Astrocyte of the spinal cord (primary cell): ENCODE data around the gene ARPC2.

Experiments used
- DNase-seq: peaks from one replicate; pipeline ENCODE4 v3.0.0; 2011; ENCODE audit warnings: low read depth, low spot score
- H3K4me3 ChIP-seq: 2 replicates; pipeline ENCODE4 v1.5.1; 2011; ENCODE audit warnings: low read depth, mild to moderate bottlenecking, low read length, moderate library complexity
- in situ Hi-C: cut with HindIII; loops from 2 replicates; pipeline ENCODE4 v1.10.0; 2017; ENCODE audit warnings: low sequenced_read_pairs
- TF ChIP-seq, protein P1 (sequence below): IDR thresholded peaks from 2 replicates; pipeline ENCODE4 v1.5.1; 2012; ENCODE audit warnings: low read depth, mild to moderate bottlenecking, low read length, inconsistent platforms

Gene ARPC2

DNA sequence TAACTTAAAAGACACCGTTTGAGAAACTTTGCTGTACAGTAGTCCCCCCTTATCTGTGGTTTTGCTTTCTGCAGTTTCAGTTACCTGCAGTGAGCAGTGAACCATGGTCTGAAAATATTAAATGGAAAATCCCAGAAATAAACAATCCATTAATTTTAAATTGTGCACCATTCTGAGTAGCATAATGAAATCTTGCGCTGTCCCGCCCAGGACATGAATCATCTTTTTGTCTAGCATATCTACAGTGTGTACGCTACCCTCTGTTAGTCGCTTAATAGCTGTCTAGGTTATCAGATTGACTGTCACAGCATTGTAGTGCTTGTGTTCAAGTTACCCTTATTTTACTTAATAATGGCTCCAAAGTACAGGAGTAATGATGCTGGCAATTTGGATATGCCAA is 6.1 kb downstream of the ARPC2 start:
- in situ Hi-C loops = no loop called here
- no peak for DNase-seq
- TF ChIP-seq, protein P1, sequence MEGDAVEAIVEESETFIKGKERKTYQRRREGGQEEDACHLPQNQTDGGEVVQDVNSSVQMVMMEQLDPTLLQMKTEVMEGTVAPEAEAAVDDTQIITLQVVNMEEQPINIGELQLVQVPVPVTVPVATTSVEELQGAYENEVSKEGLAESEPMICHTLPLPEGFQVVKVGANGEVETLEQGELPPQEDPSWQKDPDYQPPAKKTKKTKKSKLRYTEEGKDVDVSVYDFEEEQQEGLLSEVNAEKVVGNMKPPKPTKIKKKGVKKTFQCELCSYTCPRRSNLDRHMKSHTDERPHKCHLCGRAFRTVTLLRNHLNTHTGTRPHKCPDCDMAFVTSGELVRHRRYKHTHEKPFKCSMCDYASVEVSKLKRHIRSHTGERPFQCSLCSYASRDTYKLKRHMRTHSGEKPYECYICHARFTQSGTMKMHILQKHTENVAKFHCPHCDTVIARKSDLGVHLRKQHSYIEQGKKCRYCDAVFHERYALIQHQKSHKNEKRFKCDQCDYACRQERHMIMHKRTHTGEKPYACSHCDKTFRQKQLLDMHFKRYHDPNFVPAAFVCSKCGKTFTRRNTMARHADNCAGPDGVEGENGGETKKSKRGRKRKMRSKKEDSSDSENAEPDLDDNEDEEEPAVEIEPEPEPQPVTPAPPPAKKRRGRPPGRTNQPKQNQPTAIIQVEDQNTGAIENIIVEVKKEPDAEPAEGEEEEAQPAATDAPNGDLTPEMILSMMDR = no peak
- H3K4me3 ChIP-seq = no peak overlapping the region

DNA sequence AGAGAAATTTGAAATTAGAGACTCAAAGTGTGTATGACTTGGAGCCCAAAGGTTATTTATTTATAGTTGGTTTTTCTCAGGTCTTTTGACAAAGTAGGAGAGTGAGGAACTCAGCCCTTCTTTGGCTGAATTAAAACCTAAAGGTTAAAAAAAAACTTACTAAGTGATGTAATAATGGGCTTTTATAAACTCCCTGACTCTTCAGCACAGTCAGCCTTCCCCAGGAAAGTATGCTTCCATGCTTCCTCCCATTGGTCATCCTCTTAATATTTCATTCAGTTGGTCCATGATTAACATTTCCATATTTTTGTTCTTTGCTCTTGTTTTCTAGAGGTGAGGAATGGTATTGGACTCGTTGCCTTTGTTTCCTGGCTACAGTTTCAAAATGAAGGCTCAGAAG is 7.2 kb downstream of the ARPC2 start:
- TF ChIP-seq, protein P1 = no peak
- in situ Hi-C loops = no loop called here
- no peak for DNase-seq
- no peak overlapping the region for H3K4me3 ChIP-seq

DNA sequence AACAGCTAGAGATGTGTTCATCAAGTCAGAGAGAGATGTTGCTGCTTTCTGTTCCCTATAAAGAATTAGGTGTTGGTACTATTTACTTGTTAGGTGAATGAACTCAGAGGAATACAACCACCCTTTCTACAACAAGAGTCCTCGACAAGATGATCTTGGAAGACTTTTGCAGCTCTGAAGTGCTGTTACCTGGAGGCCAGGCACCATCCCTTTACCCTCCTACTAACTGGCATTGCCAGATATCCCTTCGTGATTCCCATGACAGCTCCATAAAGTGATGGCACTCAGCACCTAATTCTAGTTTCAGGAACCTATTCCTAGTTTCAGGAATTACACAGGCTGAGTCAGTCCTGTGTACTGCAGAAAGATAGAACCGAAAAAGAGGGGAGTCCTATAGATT is 9.9 kb downstream of the ARPC2 start:
- TF ChIP-seq, protein P1 = no peak
- no peak for DNase-seq
- no peak overlapping the region for H3K4me3 ChIP-seq
- in situ Hi-C loops = no loop called here

DNA sequence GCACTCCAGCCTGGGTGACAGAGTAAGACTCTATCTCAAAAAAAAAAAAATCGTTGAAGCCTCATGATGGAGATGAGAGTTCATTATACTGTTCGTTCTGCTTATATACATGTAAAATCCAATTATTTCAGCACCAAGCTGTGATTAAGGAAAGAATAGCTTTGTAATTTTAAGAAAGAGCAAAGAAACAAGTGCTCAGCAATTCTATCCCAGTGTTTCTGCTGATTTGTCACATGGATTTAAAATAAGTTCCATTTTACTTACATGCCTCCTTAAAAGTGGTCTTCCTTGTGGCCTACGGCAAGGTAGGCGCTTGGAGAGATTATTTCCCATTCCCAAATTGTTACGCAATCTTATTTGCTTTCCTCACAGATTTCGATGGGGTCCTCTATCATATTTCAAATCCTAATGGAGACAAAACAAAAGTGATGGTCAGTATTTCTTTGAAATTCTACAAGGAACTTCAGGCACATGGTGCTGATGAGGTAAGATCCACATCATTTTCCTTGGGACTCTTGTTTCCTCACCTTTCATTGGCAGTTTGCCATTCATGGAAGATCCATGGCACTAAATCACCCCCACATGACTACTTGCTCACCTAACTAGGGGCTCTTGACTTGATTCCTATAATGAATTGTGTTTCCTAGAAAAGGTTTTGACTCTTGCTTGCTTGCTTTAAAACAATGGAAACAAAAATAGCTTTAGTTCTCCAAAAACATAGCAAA is 11.5 kb downstream of the ARPC2 start:
- TF ChIP-seq, protein P1 = no peak
- no peak overlapping the region for H3K4me3 ChIP-seq
- DNase-seq = no peak
- in situ Hi-C loops = no loop called here

DNA sequence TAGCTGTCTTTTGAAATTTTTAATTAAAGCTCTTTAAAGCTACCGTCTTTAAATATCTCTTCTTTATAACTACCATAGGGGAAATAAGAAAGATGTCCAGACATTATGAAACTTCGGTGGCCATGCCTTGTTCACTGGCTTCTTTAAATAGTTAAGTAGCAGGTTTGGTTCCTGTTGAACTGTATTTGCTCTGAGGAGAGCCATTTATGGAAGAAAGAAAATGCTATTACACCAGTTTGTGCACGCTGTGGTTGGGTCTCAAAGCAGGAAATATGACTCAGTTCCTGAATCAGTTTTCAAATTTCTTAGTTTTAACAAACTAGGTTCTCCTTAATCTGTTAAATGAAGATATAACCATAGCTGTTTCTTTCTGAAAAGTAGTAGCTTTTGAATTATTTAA is 12.2 kb downstream of the ARPC2 start:
- in situ Hi-C loops = no loop called here
- no peak overlapping the region for H3K4me3 ChIP-seq
- DNase-seq = peak; percentile 89
- TF ChIP-seq, protein P1 = no peak

DNA sequence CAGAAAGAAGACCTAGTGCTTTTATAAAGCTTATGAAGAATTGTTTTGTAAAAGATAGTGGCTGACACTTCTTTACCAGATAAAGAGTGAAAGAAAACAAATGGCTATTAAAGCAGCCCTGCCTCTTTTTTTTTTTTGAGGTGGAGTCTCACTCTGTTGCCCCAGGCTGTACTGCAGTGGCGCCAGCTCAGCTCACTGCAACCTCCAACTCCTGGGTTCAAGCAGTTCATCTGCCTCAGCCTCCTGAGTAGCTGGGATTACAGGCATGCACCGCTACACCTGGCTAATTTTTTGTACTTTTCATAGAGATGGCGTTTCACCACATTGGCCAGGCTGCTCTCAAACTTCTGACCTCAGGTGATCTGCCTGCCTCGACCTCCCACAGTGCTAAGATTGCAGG is 12.9 kb downstream of the ARPC2 start:
- no peak overlapping the region for H3K4me3 ChIP-seq
- in situ Hi-C loops = no loop called here
- TF ChIP-seq, protein P1 = no peak
- peak; percentile 45 for DNase-seq

DNA sequence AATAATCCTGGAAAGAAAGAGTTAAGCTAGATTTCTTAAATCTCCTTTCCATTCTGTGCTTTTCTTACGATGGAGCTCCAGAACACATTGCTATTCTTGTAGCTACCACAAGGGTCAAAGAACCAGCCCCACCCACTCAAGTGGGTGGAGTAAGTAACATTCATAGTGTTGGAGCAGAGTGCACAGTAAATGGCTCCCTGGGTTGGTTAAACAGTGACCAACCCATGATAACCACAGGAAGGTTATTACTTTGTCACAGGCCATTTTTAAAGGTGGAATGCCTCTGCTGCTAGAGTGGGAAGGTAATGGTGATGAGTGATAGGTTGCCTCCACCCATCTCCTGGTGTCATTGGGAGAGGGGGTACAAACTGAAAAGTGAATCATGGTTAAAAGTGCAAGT is 13.9 kb downstream of the ARPC2 start:
- no peak overlapping the region for H3K4me3 ChIP-seq
- DNase-seq = peak; percentile 62
- TF ChIP-seq, protein P1 = peak; percentile 28
- in situ Hi-C loops = no loop called here
